Activated CD8-positive, alpha-beta T cell treated with anti-CD3 and anti-CD28 coated beads, Interleukin-2, amount 10 ng/mL, durations not matched to agents 7 days and 5 days (primary cell): ENCODE results near the gene UBALD2. TPM values are rescaled to one million over a fixed set of nuclear protein-coding genes. Genes with fewer than 3 reads are reported as not detected.
"Not testable (repeated sequence)": the region's sequence is repeated elsewhere in the genome, so short reads cannot be mapped to it uniquely, and the experiment has no call there.

Experiments used
- ATAC-seq: fragments of 150-1000 bp; cut with Tn5 transposase; one replicate; pipeline ENCODE4 v1.10.0; 2021; ENCODE audit warnings: moderate library complexity
- CTCF ChIA-PET: fragments of 350-600 bp; sonication (Branson Sonifier 250); formaldehyde crosslinking; loops from one replicate; lab custom pipeline; 2021; ENCODE audit warnings: antibody characterized with exemption; lab: Charles Lee
- POLR2A ChIA-PET: fragments of 350-600 bp; sonication (Branson Sonifier 250); formaldehyde crosslinking; loops from one replicate; lab custom pipeline; 2021; ENCODE audit warnings: antibody characterized with exemption; lab: Charles Lee
- DNase-seq: peaks from one replicate; pipeline ENCODE4 v3.0.0-alpha.2; 2020
- H3K27ac Mint-ChIP-seq: one replicate; pipeline ENCODE4 v1.8.0; 2021; ENCODE audit warnings: mild to moderate bottlenecking, mixed read lengths
- H3K27me3 Mint-ChIP-seq: one replicate; pipeline ENCODE4 v1.8.0; 2021; ENCODE audit warnings: low read depth, mixed read lengths
- H3K36me3 Mint-ChIP-seq: one replicate; pipeline ENCODE4 v1.8.0; 2021; ENCODE audit warnings: low read depth, mixed read lengths
- H3K4me1 Mint-ChIP-seq: one replicate; pipeline ENCODE4 v1.8.0; 2021; ENCODE audit warnings: low read depth, mixed read lengths
- H3K4me3 Mint-ChIP-seq: one replicate; pipeline ENCODE4 v1.8.0; 2021; ENCODE audit warnings: mild to moderate bottlenecking, mixed read lengths
- H3K9me3 Mint-ChIP-seq: one replicate; pipeline ENCODE4 v1.8.0; 2022; ENCODE audit warnings: mixed read lengths; ENCODE audit not compliant: insufficient read depth
- total RNA-seq, 2 experiments: library from RNA; stranded (reverse); gene quantifications; one replicate each; pipeline ENCODE4 v1.2.3, GENCODE V29; 2021

Gene UBALD2
- total RNA-seq, 2 experiments from 2014 or later: 318 to 359 TPM

DNA sequence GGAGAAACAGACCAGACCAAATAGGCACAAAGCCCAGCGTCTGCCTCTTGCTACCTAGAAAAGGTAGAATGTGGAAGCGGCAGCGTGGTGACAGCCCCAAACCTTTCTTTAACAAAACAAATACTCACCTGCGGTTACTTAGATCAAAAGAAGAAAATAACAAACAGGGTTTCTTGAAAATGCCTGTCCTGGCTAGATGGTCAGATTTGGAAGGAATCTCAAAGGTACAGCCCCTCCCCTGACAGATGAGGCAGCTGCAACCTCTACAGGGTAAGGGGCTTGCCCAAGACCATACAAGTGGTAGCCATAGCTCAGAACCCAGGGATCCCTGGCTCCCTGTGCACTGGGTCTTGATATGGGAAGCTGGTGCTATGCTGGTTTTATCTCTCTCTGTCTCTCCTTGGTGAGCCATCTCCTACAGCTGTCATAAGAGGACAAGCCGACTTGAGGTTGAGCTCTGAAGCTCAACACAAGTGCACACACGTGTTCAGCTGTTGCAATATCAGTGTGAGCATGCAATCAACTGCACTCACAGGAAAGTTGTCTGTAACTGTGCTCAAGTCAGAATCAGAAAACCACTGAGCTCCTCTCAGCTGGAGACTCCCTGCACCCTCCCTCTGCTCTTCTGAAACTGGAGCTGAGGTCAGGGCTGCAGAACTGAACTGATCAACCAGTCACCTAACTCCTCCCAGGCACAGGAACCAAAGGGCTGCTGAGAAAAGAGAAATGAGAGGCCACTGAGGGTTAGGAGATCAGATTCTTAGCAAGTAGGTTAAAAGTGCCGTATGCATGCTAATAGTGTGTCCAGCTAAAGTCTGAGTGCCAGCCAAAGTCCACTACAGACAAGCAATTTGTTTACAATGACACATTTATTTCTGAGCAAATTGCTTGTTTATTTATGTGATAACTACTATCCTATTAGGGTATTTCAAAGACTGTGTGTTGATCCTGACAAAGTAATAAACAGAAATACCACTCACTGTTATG, 18.8 kb upstream of the UBALD2 start:
- peaks cover 84% of the 10 kb centered on the region for H3K4me1 Mint-ChIP-seq
- ChIA-PET CTCF (interaction anchor here (0.7 to 4.0 kb wide), 28 partner anchors 9 to 151 kb away, joined by 3 to 25 read pairs (median 5); partner anchors contain the start of gene UBALD2), POLR2A (interaction anchor here (0.6 to 17.8 kb wide), 20 partner anchors 10 to 217 kb away, joined by 3 to 807 read pairs (median 4); partner anchors contain the start of genes EXOC7 and UBALD2)
- H3K36me3 Mint-ChIP-seq: peaks cover 3% of the 10 kb centered on the region
- ATAC-seq (peak; percentile 97), DNase-seq (peak; percentile 91)
- H3K4me3 Mint-ChIP-seq: peak overlapping the region; percentile 62
- peak overlapping the region; percentile 91 for H3K27ac Mint-ChIP-seq
- no peaks in the 10 kb centered on the region for H3K27me3 Mint-ChIP-seq
- no peaks in the 10 kb centered on the region for H3K9me3 Mint-ChIP-seq

GRCh38 chr17:76247304-76247703, 17.8 kb upstream of the UBALD2 start:
- H3K27me3 Mint-ChIP-seq: no peaks in the 10 kb centered on the region
- DNase-seq: no peak
- no peak for ATAC-seq
- peaks cover 84% of the 10 kb centered on the region for H3K4me1 Mint-ChIP-seq
- no peaks in the 10 kb centered on the region for H3K9me3 Mint-ChIP-seq
- H3K4me3 Mint-ChIP-seq: no peak overlapping the region
- peaks cover 7% of the 10 kb centered on the region for H3K36me3 Mint-ChIP-seq
- ChIA-PET CTCF (interaction anchor here (0.8 to 4.0 kb wide), 14 partner anchors 9 to 122 kb away, joined by 3 to 25 read pairs (median 10); partner anchors contain the start of gene UBALD2), POLR2A (interaction anchor here (0.7 to 17.8 kb wide), 7 partner anchors 9 to 67 kb away, joined by 3 to 807 read pairs (median 14); partner anchors contain the start of gene UBALD2)
- peak overlapping the region; percentile 91 for H3K27ac Mint-ChIP-seq

GRCh38 chr17:76248013-76248782, 16.9 kb upstream of the UBALD2 start:
- Mint-ChIP-seq H3K9me3 (no peaks in the 10 kb centered on the region), H3K27ac (peak overlapping the region; percentile 41), H3K4me3 (no peak overlapping the region), H3K36me3 (peaks cover 6% of the 10 kb centered on the region), H3K4me1 (peaks cover 84% of the 10 kb centered on the region), H3K27me3 (no peaks in the 10 kb centered on the region)
- CTCF ChIA-PET: interaction anchor here (2.7 to 4.0 kb wide), 4 partner anchors 8 to 32 kb away, joined by 11 to 24 read pairs (median 20); no protein-coding TSS in a partner anchor
- DNase-seq: no peak
- no peak for ATAC-seq
- POLR2A ChIA-PET: interaction anchor here (0.7 to 17.8 kb wide), 4 partner anchors 8 to 68 kb away, joined by 3 to 807 read pairs (median 54); partner anchors contain the start of gene UBALD2

- CTCF ChIA-PET: interaction anchor here (1.2 to 4.0 kb wide), 2 partner anchors 14 to 70 kb away, joined by 4 to 19 read pairs; no protein-coding TSS in a partner anchor
- Mint-ChIP-seq H3K4me3 (no peak overlapping the region), H3K36me3 (peaks cover 12% of the 10 kb centered on the region), H3K27ac (no peak overlapping the region), H3K9me3 (no peaks in the 10 kb centered on the region), H3K27me3 (no peaks in the 10 kb centered on the region), H3K4me1 (peaks cover 78% of the 10 kb centered on the region)
- POLR2A ChIA-PET: interaction anchor here (17.8 kb wide), 1 partner anchor 18 kb away, joined by 807 read pairs; the partner anchor contains the start of gene UBALD2
- no peak for DNase-seq
- no peak for ATAC-seq
Measured at GRCh38 chr17:76250141-76250540, 15.0 kb upstream of the UBALD2 start.

DNA sequence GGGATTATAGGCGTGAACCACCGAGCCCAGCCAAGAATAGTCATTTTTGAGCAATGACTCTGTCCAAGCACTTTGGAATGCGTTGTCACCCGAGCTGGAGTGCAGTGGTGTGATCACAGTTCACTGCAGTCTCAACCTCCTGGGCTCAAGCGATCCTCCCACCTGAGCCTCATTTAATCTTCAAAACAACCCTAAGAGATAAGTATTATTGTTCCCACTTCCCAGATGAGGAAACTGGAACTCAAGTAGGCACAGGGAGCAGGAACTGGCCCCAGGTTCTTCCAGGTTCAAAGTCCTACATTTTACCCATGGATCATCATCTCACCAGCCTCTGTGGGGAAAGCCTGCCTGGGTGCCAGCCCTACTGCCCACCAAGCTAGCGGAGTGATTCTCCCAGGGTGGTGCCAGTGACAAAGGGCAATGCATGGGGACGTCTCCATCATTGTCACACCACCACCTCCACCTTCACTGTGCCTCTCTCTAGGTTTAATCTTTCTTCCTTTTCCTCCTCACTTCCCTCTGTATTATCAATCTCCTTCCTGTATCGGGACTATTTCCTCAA, 13.6 kb upstream of the UBALD2 start:
- DNase-seq (no peak), ATAC-seq (no peak)
- H3K27ac Mint-ChIP-seq: peak overlapping the region; percentile 96
- H3K36me3 Mint-ChIP-seq: peaks cover 24% of the 10 kb centered on the region
- peaks cover 79% of the 10 kb centered on the region for H3K4me1 Mint-ChIP-seq
- H3K4me3 Mint-ChIP-seq: peak overlapping the region; percentile 77
- ChIA-PET POLR2A (interaction anchor here (0.6 to 17.8 kb wide), 7 partner anchors 8 to 147 kb away, joined by 3 to 807 read pairs (median 4); partner anchors contain the start of gene UBALD2), CTCF (interaction anchor here (0.8 to 1.8 kb wide), 4 partner anchors 10 to 125 kb away, joined by 3 to 8 read pairs (median 4); partner anchors contain the start of gene UBALD2)
- H3K9me3 Mint-ChIP-seq: peaks cover 5% of the 10 kb centered on the region
- H3K27me3 Mint-ChIP-seq: no peaks in the 10 kb centered on the region

DNA sequence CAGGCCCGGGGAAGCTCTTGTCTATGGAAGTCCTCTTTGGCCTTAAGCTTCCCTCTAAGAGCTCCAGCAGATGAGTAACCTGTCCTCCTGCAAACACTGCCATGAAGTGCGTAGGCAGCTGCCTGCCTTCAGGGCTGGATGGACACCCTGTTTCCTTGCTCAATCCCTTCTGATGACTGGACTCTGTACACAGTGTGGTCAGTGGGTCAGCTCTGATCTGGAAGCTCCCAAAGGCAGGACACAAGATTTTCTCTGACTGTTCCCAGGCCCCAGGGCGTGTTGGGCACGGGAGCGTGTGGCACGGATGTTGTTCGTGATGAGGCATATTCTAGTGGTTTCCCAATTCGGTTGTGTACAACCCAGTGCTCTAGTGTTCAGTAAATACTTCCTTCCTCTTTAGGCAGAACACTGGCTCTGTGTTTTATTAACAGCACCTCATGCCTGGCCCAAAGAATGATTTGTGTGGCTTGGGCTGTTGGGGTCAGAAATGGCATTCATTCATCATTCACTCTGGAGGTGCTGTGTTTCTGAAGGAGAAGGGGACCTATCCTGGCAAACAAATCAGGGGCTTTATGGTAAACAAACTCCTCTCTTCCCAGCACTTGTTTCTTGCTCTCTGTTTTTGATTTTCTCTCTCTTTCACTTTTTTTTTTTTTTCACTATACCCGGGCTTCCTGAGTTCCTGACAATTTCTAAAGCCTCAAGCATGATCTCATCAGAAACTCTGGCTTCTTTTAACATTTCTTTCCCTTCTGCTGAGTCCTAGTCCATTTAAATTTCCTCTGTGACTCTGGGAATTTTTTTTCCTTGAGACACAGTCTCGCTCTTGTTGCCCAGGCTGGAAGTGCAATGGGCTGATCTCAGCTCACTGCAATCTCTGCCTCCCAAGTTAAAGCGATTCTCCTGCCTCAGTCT, 12.9 kb upstream of the UBALD2 start:
- DNase-seq (peak; percentile 65), ATAC-seq (peak; percentile 72)
- Mint-ChIP-seq H3K4me1 (peaks cover 77% of the 10 kb centered on the region), H3K27me3 (no peaks in the 10 kb centered on the region), H3K27ac (peak overlapping the region; percentile 96), H3K9me3 (peaks cover 9% of the 10 kb centered on the region), H3K36me3 (peaks cover 28% of the 10 kb centered on the region), H3K4me3 (peak overlapping the region; percentile 77)
- ChIA-PET POLR2A (interaction anchor here (0.6 to 17.8 kb wide), 7 partner anchors 8 to 148 kb away, joined by 3 to 807 read pairs (median 4); partner anchors contain the start of gene UBALD2), CTCF (interaction anchor here (0.8 to 1.8 kb wide), 5 partner anchors 9 to 126 kb away, joined by 3 to 8 read pairs (median 5); partner anchors contain the start of gene UBALD2)

DNA sequence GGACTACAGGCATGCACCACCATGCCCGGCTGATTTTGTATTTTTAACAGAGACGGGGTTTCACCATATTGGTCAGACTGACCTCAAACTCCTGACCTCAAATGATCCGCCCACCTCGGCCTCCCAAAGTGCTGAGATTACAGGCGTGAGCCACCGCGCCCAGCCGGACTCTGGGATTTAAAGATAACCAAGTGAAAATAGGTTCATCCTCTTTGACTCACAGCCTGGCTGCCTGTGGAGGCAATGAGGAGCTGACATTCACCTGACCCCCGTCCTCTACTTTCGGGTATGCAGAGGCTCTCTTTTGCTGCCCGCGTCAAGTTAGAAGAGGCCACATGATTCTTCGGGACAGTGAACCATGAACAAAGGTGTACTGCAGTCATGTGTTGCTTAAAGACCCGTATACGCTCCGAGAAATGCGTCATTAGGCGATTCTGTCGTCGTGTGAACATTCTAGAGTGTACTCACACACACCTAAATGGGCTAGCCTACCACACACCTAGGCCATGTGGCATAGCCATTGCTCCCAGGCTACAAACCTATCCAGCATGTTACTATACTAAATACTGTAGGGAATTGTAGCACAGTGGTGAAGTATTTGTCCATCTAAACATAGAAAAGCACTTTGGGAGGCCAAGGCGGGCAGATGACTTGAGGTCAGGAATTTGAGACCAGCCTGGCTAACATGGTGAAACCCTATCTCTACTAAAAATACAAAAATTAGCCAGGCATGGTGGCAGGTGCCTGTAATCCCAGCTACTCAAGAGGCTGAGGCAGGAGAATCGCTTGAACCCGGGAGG, 12.0 kb upstream of the UBALD2 start:
- ATAC-seq: not testable (repeated sequence)
- POLR2A ChIA-PET: interaction anchor here (3.9 to 17.8 kb wide), 2 partner anchors 15 to 61 kb away, joined by 49 to 807 read pairs; partner anchors contain the start of gene UBALD2

GRCh38 chr17:76253841-76254240, 11.3 kb upstream of the UBALD2 start:
- Mint-ChIP-seq H3K9me3 (peaks cover 16% of the 10 kb centered on the region), H3K27ac (peak overlapping the region; percentile 26), H3K4me3 (no peak overlapping the region), H3K27me3 (no peaks in the 10 kb centered on the region), H3K4me1 (peaks cover 69% of the 10 kb centered on the region), H3K36me3 (peaks cover 28% of the 10 kb centered on the region)
- ChIA-PET CTCF (interaction anchor here (1.4 to 1.8 kb wide), 3 partner anchors 9 to 74 kb away, joined by 4 to 7 read pairs (median 5); no protein-coding TSS in a partner anchor), POLR2A (interaction anchor here (3.9 to 17.8 kb wide), 3 partner anchors 8 to 62 kb away, joined by 49 to 807 read pairs (median 105); partner anchors contain the start of gene UBALD2)
- ATAC-seq (no peak), DNase-seq (no peak)

More for the DNA sequence above, 12.0 kb upstream of the UBALD2 start:
- Mint-ChIP-seq H3K4me3 (peak overlapping the region; percentile 77), H3K36me3 (peaks cover 28% of the 10 kb centered on the region), H3K27ac (peak overlapping the region; percentile 96), H3K4me1 (peaks cover 69% of the 10 kb centered on the region)
- not testable (repeated sequence) for H3K27me3 Mint-ChIP-seq, DNase-seq, H3K9me3 Mint-ChIP-seq
- CTCF ChIA-PET: interaction anchor here (1.4 to 1.8 kb wide), 2 partner anchors 8 to 73 kb away, joined by 4 to 7 read pairs; no protein-coding TSS in a partner anchor

DNA sequence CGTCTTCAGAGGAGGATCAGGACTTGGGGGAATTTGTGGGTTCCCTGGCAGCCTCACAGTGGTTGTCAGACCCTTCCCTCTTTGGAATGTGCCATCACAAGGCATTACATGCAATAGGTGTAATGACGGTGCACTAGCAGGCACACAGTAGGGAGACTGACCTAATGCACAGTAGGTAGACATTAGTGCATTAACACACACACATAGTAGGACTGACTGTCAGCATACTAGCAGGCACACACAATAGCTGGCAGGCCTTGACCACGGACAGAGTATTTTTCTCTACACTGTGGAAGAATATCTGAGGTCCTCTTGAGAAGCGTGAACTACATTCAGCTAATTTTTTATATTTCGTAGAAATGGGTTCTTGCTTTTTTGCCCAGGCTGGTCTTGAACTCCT, 10.9 kb upstream of the UBALD2 start:
- Mint-ChIP-seq H3K4me3 (no peak overlapping the region), H3K4me1 (peaks cover 65% of the 10 kb centered on the region), H3K9me3 (peaks cover 16% of the 10 kb centered on the region), H3K27ac (peak overlapping the region; percentile 26), H3K36me3 (peaks cover 29% of the 10 kb centered on the region), H3K27me3 (no peaks in the 10 kb centered on the region)
- ChIA-PET POLR2A (interaction anchor here (0.8 to 17.8 kb wide), 4 partner anchors 9 to 62 kb away, joined by 3 to 807 read pairs (median 77); partner anchors contain the start of gene UBALD2), CTCF (interaction anchor here (0.9 to 3.1 kb wide), 6 partner anchors 7 to 74 kb away, joined by 3 to 24 read pairs (median 6); partner anchors contain the start of gene UBALD2)
- ATAC-seq (no peak), DNase-seq (no peak)
